IPS-20b (cell line): ENCODE data around the gene ZZZ3.
"Not testable (repeated sequence)": the region's sequence is repeated elsewhere in the genome, so short reads cannot be mapped to it uniquely, and the experiment has no call there.

Experiments
- H3K27ac ChIP-seq: one replicate; pipeline ENCODE4 v1.5.1; 2013; ENCODE audit warnings: low read length
- H3K27me3 ChIP-seq: 2 replicates; pipeline ENCODE4 v1.6.1; 2013; ENCODE audit warnings: mild to moderate bottlenecking, low read length, inconsistent platforms; ENCODE audit not compliant: insufficient read depth
- H3K36me3 ChIP-seq: 2 replicates; pipeline ENCODE4 v1.6.1; 2013; ENCODE audit warnings: low read depth, mild to moderate bottlenecking, inconsistent platforms, low read length, moderate library complexity; ENCODE audit not compliant: insufficient read depth
- H3K4me1 ChIP-seq: 2 replicates; pipeline ENCODE4 v1.6.1; 2013; ENCODE audit warnings: mild to moderate bottlenecking, control low read depth, inconsistent platforms, low read length, moderate library complexity; ENCODE audit not compliant: insufficient read depth
- H3K4me3 ChIP-seq: 2 replicates; pipeline ENCODE4 v1.5.1; 2013; ENCODE audit warnings: mild to moderate bottlenecking, low read length, inconsistent platforms
- H3K9ac ChIP-seq: 2 replicates; pipeline ENCODE4 v1.6.1; 2013; ENCODE audit warnings: low read depth, mild to moderate bottlenecking, inconsistent platforms, low read length, moderate library complexity
- H3K9me3 ChIP-seq: 2 replicates; pipeline ENCODE4 v1.6.1; 2013; ENCODE audit warnings: mild to moderate bottlenecking, low read depth, low read length, inconsistent platforms; ENCODE audit not compliant: insufficient read depth

Gene ZZZ3

GRCh38 chr1:77686796-77687518 lies 4.5 kb upstream of the ZZZ3 start:
- Histone ChIP-seq H3K4me1 (peaks cover 5% of the 10 kb centered on the region; the same call in 1 of the 2 replicates), H3K9me3 (no peaks in the 10 kb centered on the region), H3K27me3 (no peaks in the 10 kb centered on the region), H3K27ac (peak overlapping the region; percentile 51), H3K9ac (peak overlapping the region; percentile 63; the same call in 1 of the 2 replicates), H3K36me3 (no peaks in the 10 kb centered on the region), H3K4me3 (peak overlapping the region; percentile 61; the same call in 1 of the 2 replicates)

- Histone ChIP-seq H3K4me1 (peaks cover 10% of the 10 kb centered on the region; the same call in 1 of the 2 replicates), H3K4me3 (peak overlapping the region; percentile 100), H3K27ac (peak overlapping the region; percentile 99), H3K9me3 (no peaks in the 10 kb centered on the region), H3K9ac (peak overlapping the region; percentile 99), H3K36me3 (no peaks in the 10 kb centered on the region), H3K27me3 (no peaks in the 10 kb centered on the region)
Measured at GRCh38 chr1:77683160-77684148, 996 bp upstream of the ZZZ3 start.

- Histone ChIP-seq H3K4me1 (peaks cover 10% of the 10 kb centered on the region; the same call in 1 of the 2 replicates), H3K36me3 (no peaks in the 10 kb centered on the region; the same call in 1 of the 2 replicates), H3K9ac (peak overlapping the region; percentile 37; the same call in 1 of the 2 replicates), H3K9me3 (no peaks in the 10 kb centered on the region), H3K27ac (no peak overlapping the region), H3K4me3 (no peak overlapping the region), H3K27me3 (no peaks in the 10 kb centered on the region)
Measured at GRCh38 chr1:77680173-77680572, 2.3 kb downstream of the ZZZ3 start.

GRCh38 chr1:77678660-77679610 lies 3.5 kb downstream of the ZZZ3 start:
- Histone ChIP-seq H3K9ac (no peak overlapping the region), H3K36me3 (no peaks in the 10 kb centered on the region; the same call in 1 of the 2 replicates), H3K27ac (no peak overlapping the region), H3K4me1 (peaks cover 6% of the 10 kb centered on the region; the same call in 1 of the 2 replicates), H3K27me3 (no peaks in the 10 kb centered on the region), H3K9me3 (no peaks in the 10 kb centered on the region), H3K4me3 (no peak overlapping the region)

- not testable (repeated sequence) for H3K4me3 ChIP-seq, H3K36me3 ChIP-seq, H3K9me3 ChIP-seq, H3K27me3 ChIP-seq, H3K9ac ChIP-seq, H3K4me1 ChIP-seq, H3K27ac ChIP-seq
Measured at GRCh38 chr1:77674807-77675206, 7.7 kb downstream of the ZZZ3 start.

GRCh38 chr1:77673716-77674355 lies 8.6 kb downstream of the ZZZ3 start:
- H3K9me3 ChIP-seq: no peaks in the 10 kb centered on the region
- H3K27me3 ChIP-seq: no peaks in the 10 kb centered on the region
- no peak overlapping the region for H3K27ac ChIP-seq
- no peak overlapping the region for H3K4me3 ChIP-seq
- H3K36me3 ChIP-seq: no peaks in the 10 kb centered on the region; the same call in 1 of the 2 replicates
- H3K9ac ChIP-seq: no peak overlapping the region
- H3K4me1 ChIP-seq: peaks cover 8% of the 10 kb centered on the region; the same call in 1 of the 2 replicates

- no peaks in the 10 kb centered on the region for H3K9me3 ChIP-seq
- peaks cover 8% of the 10 kb centered on the region; the same call in 1 of the 2 replicates for H3K4me1 ChIP-seq
- H3K4me3 ChIP-seq: no peak overlapping the region
- H3K36me3 ChIP-seq: no peaks in the 10 kb centered on the region; the same call in 1 of the 2 replicates
- no peak overlapping the region for H3K27ac ChIP-seq
- no peak overlapping the region for H3K9ac ChIP-seq
- no peaks in the 10 kb centered on the region for H3K27me3 ChIP-seq
Measured at GRCh38 chr1:77673030-77673429, 9.4 kb downstream of the ZZZ3 start.

GRCh38 chr1:77672374-77672773 lies 10.1 kb downstream of the ZZZ3 start:
- H3K4me3 ChIP-seq: no peak overlapping the region
- H3K9me3 ChIP-seq: no peaks in the 10 kb centered on the region
- H3K27ac ChIP-seq: no peak overlapping the region
- no peak overlapping the region for H3K9ac ChIP-seq
- no peaks in the 10 kb centered on the region for H3K27me3 ChIP-seq
- H3K4me1 ChIP-seq: peaks cover 8% of the 10 kb centered on the region; the same call in 1 of the 2 replicates
- no peaks in the 10 kb centered on the region; the same call in 1 of the 2 replicates for H3K36me3 ChIP-seq

GRCh38 chr1:77671836-77672235 lies 10.6 kb downstream of the ZZZ3 start:
- no peak overlapping the region for H3K27ac ChIP-seq
- H3K36me3 ChIP-seq: no peaks in the 10 kb centered on the region; the same call in 1 of the 2 replicates
- H3K4me3 ChIP-seq: no peak overlapping the region
- H3K9ac ChIP-seq: no peak overlapping the region
- no peaks in the 10 kb centered on the region for H3K9me3 ChIP-seq
- H3K27me3 ChIP-seq: no peaks in the 10 kb centered on the region
- peaks cover 8% of the 10 kb centered on the region for H3K4me1 ChIP-seq

GRCh38 chr1:77670330-77670729 lies 12.1 kb downstream of the ZZZ3 start:
- H3K9me3 ChIP-seq: no peaks in the 10 kb centered on the region
- no peaks in the 10 kb centered on the region for H3K27me3 ChIP-seq
- no peak overlapping the region for H3K9ac ChIP-seq
- no peak overlapping the region for H3K4me3 ChIP-seq
- H3K4me1 ChIP-seq: peaks cover 8% of the 10 kb centered on the region
- no peak overlapping the region for H3K27ac ChIP-seq
- H3K36me3 ChIP-seq: no peaks in the 10 kb centered on the region; the same call in 1 of the 2 replicates
